Ectodermal cell (in vitro differentiated cells): ENCODE data around the gene DLX3. TPM values are rescaled to one million over a fixed set of nuclear protein-coding genes. Genes with fewer than 3 reads are reported as not detected.
"Not testable (repeated sequence)": the region's sequence is repeated elsewhere in the genome, so short reads cannot be mapped to it uniquely, and the experiment has no call there.

ENCODE experiments used
- H3K27ac ChIP-seq: 2 replicates; pipeline ENCODE4 v1.7.0; 2013; ENCODE audit warnings: mild to moderate bottlenecking, low read depth, low read length; ENCODE audit not compliant: insufficient read depth, poor library complexity, severe bottlenecking
- H3K27me3 ChIP-seq: 2 replicates; pipeline ENCODE4 v1.7.0; 2013; ENCODE audit warnings: mild to moderate bottlenecking, low read length; ENCODE audit not compliant: insufficient read depth, control insufficient read depth, poor library complexity, severe bottlenecking
- H3K36me3 ChIP-seq: one replicate; pipeline ENCODE4 v1.7.0; 2013; ENCODE audit warnings: low read length; ENCODE audit not compliant: control insufficient read depth, insufficient read depth
- H3K4me1 ChIP-seq: one replicate; pipeline ENCODE4 v1.7.0; 2013; ENCODE audit warnings: low read length; ENCODE audit not compliant: control insufficient read depth, insufficient read depth
- H3K4me3 ChIP-seq: 2 replicates; pipeline ENCODE4 v1.7.0; 2013; ENCODE audit warnings: low read depth, low read length, control low read depth; ENCODE audit not compliant: insufficient read depth
- H3K9me3 ChIP-seq: 2 replicates; pipeline ENCODE4 v1.7.0; 2013; ENCODE audit warnings: mild to moderate bottlenecking, low read length, moderate library complexity; ENCODE audit not compliant: control insufficient read depth
- WGBS, 2 experiments: methylation state at CpG; one replicate each; pipeline ENCODE4 v1.1.7; 2013; ENCODE audit warnings: missing lambda C conversion rate in 2 of 2; 5-methylcytosine and 5-hydroxymethylcytosine counted together
- polyA plus RNA-seq, 4 experiments: library from polyadenylated mRNA; stranded (reverse); fragments of 50-300 nt; gene quantifications; one replicate each; pipeline ENCODE4 v1.2.3, GENCODE V29; 2013

Gene DLX3
- polyA plus RNA-seq (2013, experiment 1 of 4) = 1.6 TPM
- polyA plus RNA-seq (2013, experiment 2 of 4) = 1.8 TPM
- 2.2 TPM for polyA plus RNA-seq (2013, experiment 3 of 4)
- polyA plus RNA-seq (2013, experiment 4 of 4) = 1.7 TPM

DNA sequence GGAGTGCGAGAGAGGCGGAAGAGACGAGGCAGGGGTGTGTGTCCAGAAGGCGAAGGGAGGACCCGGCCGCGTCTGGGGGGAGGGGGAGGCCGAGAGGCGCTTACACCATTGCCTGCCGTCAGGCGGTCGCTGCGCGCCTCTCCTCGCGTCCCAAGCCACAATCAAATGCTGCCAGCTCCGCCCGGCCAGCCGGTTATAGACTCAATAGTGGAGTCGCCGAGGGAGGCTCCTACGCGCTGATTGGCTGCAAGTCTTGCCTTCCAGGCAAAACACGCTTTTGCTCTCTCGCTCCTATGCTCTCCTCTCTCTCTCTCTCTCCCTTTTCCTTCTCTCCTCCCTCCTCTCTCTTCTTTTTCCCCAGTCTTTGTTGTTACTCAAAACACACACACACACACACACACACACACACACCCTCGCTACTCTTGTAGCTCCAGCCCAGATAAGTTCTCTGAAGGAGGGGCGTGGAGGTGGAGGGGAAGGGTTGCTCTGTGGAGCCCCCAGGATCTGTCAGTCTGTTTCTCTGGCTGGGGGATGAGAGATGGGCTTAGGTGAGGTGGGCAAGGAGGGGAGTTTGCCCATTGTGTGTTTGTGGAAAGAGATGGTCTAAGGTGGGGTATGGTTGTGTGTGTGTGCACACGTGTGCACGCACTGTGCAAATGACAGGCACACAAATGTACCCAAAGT, at the start of gene DLX3:
Gene DLX3 (minus strand): TSS at position 170 of the 684 bp plus-strand sequence. CDS start 226 bp downstream, outside the sequence.
- peaks cover 81% of the 10 kb centered on the region for H3K27me3 ChIP-seq
- H3K27ac ChIP-seq = no peak within 1 kb of the TSS
- H3K9me3 ChIP-seq = no peaks in the 10 kb centered on the region
- peak within 1 kb of the TSS; percentile 3 for H3K4me3 ChIP-seq
- no peaks in the 10 kb centered on the region for H3K36me3 ChIP-seq
- WGBS, 2 experiments = 4% methylated on average over 28 to 29 of the region's 29 CpGs
- H3K4me1 ChIP-seq = peaks cover 17% of the 10 kb centered on the region

DNA sequence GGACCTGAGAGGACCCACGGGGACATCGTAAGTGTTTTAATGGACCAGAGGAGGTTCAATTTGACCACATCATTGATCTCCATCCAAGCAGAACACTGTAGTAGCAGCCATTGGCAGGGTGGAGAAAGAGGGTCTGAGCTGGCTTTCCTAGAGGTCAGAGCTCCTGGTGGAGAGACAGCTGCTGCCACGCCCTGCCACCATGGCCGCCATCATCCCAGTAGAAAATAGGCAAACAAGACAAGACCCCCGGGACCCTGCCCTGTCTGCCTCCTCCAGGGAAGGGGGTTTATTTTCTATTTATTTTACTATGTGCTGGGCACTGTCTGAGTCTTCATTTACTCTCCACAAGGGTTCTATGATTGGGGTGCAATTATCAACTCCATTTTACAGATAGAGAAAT, 49.5 kb upstream of the DLX3 start:
- Histone ChIP-seq H3K9me3 (no peaks in the 10 kb centered on the region), H3K27ac (no peak overlapping the region), H3K36me3 (no peaks in the 10 kb centered on the region), H3K4me3 (no peak overlapping the region), H3K4me1 (peaks cover 6% of the 10 kb centered on the region), H3K27me3 (no peaks in the 10 kb centered on the region)
- 97 to 98% methylated on average over 5 of the region's 5 CpGs for WGBS, 2 experiments

DNA sequence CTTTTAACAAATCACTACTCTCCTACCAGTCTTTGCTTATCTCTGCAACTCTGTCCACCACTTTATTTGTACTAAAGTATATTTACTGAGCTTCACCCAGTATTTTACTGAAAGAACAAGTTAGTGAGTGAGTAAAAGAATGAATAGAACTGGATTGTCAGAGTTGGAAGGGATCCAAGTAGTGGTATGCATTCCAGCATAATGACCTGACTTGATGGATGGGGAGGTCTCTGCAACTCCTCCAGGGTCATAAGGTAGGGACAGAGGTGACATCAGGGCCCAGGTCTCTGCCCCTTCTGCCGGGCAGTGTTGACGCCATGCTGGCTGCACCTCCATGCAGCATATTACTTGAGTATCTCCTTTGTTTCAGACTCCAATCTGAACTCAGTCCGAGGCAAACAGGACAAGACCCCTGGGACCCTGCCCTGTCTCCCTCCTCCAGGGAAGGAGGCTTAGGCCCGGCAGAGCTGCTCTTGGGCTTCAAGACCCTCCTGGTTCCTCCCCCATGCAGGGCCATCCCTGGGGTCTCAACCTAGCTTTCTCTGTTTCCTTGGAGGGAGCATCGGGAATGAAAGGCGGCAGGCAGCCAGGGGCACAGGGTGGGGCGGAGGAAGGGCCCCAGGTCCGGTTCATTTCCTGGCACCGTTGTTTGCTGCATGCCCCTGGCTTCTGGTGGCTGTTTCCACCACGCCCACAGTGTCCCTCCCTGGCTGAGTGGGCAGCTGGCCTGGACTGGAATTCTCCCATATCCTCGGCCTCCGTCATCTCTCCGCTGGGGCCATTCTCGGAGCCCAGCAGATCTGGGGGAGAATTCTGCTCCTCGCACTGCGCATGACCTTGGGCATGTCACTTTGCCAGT, 48.5 kb upstream of the DLX3 start:
- Histone ChIP-seq H3K4me3 (no peak overlapping the region), H3K27ac (no peak overlapping the region)
- WGBS, 2 experiments = 89% methylated on average over 16 of the region's 16 CpGs

DNA sequence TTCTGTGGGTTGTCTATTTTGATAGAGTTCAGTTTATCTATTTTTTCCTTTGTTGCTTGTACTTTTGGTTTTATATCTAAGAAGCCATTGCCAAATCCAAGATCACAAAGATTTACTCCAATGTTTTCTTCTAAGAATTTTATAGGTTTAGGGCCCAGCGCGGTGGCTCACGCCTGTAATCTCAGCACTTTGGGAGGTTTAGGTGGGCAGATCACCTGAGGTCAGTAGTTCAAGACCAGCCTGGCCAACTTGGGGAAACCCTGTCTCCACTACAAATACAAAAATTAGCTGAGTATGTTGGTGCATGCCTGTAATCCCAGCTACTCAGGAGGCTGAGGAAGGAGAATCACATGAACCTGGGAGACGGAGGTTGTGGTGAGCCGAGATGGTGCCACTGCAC, 47.2 kb upstream of the DLX3 start:
- 92 to 95% methylated on average over 5 of the region's 5 CpGs for whole genome bisulfite sequencing, 2 experiments
- Histone ChIP-seq H3K9me3 (no peaks in the 10 kb centered on the region), H3K4me3 (no peak overlapping the region), H3K27me3 (no peaks in the 10 kb centered on the region), H3K36me3 (no peaks in the 10 kb centered on the region), H3K27ac (no peak overlapping the region), H3K4me1 (peaks cover 2% of the 10 kb centered on the region)

More for the DNA sequence above, 48.5 kb upstream of the DLX3 start:
- H3K27me3 ChIP-seq = no peaks in the 10 kb centered on the region
- H3K36me3 ChIP-seq = no peaks in the 10 kb centered on the region
- H3K4me1 ChIP-seq = peaks cover 6% of the 10 kb centered on the region
- H3K9me3 ChIP-seq = no peaks in the 10 kb centered on the region

DNA sequence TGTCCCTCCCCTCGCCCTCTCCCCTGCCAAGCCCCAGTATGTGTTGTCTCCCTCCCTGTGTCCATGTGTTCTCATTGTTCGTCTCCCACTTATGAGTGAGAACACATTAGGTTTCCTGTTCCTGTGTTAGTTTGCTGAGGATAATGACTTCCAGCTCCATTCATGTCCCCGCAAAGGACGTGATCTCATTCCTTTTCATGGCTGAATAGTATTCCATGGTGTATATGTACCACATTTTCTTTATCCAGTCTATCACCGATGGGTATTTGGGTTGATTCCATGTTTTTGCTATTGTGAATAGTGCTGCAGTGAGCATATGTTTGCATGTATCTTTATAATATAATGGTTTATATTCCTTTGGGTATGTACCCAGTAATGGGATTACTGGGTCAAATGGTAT, 45.5 kb upstream of the DLX3 start:
- not testable (repeated sequence) for H3K36me3 ChIP-seq, H3K4me3 ChIP-seq, H3K9me3 ChIP-seq, H3K27me3 ChIP-seq, H3K27ac ChIP-seq
- peaks cover 12% of the 10 kb centered on the region for H3K4me1 ChIP-seq
- WGBS, 2 experiments = 91 to 92% methylated on average over 4 to 5 of the region's 5 CpGs

DNA sequence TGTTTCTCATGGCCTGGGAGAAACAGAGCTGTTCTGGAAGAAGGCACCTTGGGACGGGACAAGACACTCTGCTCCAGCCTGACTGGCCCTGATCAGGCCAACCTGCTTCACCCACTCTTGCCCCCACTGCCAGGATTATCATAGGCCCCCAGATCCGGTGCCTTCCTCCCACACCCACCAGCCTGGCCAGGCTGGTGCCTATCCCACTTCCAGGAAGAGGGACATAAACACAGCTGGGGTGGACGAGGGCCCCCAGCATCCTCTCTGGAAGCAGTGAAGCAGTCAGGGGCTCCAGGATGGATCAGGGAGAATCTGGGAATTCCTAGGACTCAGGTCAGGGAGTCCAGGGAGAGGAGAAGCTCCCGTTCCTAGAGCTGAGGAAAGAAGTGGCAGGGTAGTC, 44.0 kb upstream of the DLX3 start:
- no peaks in the 10 kb centered on the region for H3K36me3 ChIP-seq
- 87 to 90% methylated on average over 4 of the region's 4 CpGs for WGBS, 2 experiments
- H3K27ac ChIP-seq = no peak overlapping the region
- no peaks in the 10 kb centered on the region for H3K9me3 ChIP-seq
- H3K4me1 ChIP-seq = peaks cover 12% of the 10 kb centered on the region
- H3K27me3 ChIP-seq = no peaks in the 10 kb centered on the region
- no peak overlapping the region for H3K4me3 ChIP-seq

DNA sequence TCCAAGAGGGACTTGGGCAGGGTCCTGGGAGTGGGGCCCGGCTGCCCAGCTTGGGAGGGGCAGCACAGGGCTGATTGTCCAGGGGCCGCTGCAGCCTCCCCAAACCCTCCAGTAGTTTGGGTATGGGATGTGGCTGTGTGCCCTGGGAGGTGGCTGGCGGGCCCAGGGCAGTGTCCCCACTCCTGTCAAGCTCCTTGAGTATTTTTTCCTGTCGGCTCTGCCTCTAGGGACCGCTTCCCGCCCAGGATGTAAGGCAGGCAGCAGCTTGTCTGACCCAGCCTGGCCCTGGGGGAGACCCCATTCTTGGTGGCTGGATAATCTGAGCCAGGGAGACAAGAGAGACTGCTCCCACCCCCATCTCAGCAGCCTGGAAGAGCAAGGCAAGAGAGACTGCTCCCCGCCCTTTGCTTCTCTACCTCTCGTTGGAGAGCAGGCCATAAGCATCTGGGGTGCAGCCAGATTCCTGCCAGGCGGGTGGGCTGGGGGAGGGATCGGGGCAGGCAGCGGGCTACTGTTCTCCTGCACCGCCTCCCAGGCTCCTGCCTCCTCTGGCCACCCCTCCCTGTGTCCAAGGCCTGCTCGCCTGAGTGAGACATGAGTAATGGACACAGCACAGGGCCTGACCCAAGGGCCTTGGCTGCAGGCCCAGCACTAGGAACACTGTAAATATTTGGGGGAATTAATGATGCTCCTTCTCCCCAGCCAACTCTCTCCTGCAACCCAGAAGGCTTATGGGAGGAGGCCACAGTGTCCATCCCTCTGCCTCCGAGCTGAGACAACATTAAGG, 42.5 kb upstream of the DLX3 start:
- WGBS, 2 experiments = 80 to 85% methylated on average over 14 of the region's 14 CpGs
- H3K4me3 ChIP-seq = no peak overlapping the region
- no peaks in the 10 kb centered on the region for H3K36me3 ChIP-seq
- no peak overlapping the region for H3K27ac ChIP-seq
- no peaks in the 10 kb centered on the region for H3K9me3 ChIP-seq
- H3K27me3 ChIP-seq = no peaks in the 10 kb centered on the region
- H3K4me1 ChIP-seq = peaks cover 12% of the 10 kb centered on the region

DNA sequence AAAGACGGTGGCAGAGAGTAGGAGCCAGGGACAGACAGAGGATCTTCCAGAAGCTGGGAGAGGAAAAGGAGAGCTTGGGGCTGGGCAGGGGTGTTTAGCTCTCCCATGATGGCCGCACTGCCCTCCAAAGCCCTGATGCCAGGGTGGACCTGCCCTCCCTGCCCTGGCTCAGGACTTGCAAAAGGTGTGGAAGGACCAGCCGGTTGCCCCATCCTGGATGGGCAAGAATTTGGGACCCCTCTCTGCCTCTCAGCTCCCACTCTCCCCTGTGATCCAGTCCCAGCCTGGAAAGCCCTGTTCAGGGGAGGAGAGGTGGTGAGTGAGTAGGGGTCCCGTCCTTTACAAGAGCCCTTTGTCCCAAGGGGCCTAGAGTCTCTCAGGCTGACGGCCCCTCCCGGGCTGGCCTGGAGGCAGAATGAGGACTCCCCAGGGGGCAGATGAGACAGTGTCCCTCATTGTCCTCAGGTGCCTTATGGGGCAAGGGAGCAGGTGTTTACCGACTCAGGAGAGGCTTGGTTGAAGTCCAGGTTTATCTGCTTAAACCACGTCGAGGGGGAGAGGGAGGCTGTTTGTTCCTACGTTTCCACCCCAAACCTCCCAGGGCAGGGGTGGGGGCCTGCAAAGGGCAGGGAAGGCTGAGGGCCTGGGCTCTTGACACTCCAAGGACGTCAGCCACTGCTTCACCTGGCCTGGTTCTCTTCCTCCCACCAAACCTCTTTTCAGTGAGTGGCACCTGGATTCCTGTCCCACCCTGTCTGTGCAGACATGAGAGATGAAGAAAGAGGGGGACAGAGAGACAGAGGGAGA, 41.6 kb upstream of the DLX3 start:
- H3K9me3 ChIP-seq = no peaks in the 10 kb centered on the region
- 70 to 76% methylated on average over 11 of the region's 11 CpGs for WGBS, 2 experiments

DNA sequence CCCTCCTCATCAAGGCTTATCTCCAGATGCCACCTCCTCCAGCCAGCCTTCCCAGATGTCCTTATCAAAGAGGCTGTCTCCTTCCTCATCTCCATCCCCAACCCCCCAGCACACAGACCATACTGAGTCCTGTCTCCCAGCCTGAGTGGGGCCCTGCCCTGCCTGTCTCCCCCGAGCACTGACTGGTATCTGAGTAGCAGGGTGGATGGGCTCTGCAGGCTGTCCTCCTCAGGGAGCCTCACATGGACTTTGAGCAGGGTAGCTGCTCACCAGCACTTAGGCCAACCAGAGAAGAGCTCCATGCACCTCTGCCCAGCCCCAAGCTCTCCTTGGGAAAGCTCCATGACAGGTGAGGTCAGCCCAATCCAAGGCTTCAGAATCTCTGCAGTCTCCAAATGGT, 40.9 kb upstream of the DLX3 start:
- WGBS, 2 experiments = 80 to 88% methylated on average over 1 of the region's 1 CpG
- no peak overlapping the region for H3K27ac ChIP-seq
- peaks cover 12% of the 10 kb centered on the region for H3K4me1 ChIP-seq
- H3K36me3 ChIP-seq = no peaks in the 10 kb centered on the region
- no peaks in the 10 kb centered on the region for H3K9me3 ChIP-seq
- H3K27me3 ChIP-seq = no peaks in the 10 kb centered on the region
- H3K4me3 ChIP-seq = no peak overlapping the region

More for the DNA sequence above, 41.6 kb upstream of the DLX3 start:
- Histone ChIP-seq H3K27me3 (no peaks in the 10 kb centered on the region), H3K36me3 (no peaks in the 10 kb centered on the region), H3K27ac (no peak overlapping the region), H3K4me3 (no peak overlapping the region), H3K4me1 (peaks cover 12% of the 10 kb centered on the region)
